HG03175 (cell line): ENCODE measurements around the gene CDKN1C.

Experiments
- ATAC-seq: cut with Tn5 transposase; IDR thresholded peaks from one replicate; pipeline ENCODE4 v1.9.1; 2021; ENCODE audit warnings: mild to moderate bottlenecking, moderate library complexity; ENCODE audit not compliant: unreplicated experiment

The CDKN1C gene

GRCh38 chr11:2870460-2870859, 15.1 kb downstream of the CDKN1C start:
- no peak for ATAC-seq

- no peak for ATAC-seq
Observed at GRCh38 chr11:2869561-2870427, 15.8 kb downstream of the CDKN1C start.

- ATAC-seq: no peak
Observed at GRCh38 chr11:2869134-2869526, 16.4 kb downstream of the CDKN1C start.

- ATAC-seq: no peak
Observed at GRCh38 chr11:2868506-2869133, 17.0 kb downstream of the CDKN1C start.

GRCh38 chr11:2867722-2868505, 17.7 kb downstream of the CDKN1C start:
- no peak for ATAC-seq

- no peak for ATAC-seq
Observed at GRCh38 chr11:2867142-2867541, 18.4 kb downstream of the CDKN1C start.

GRCh38 chr11:2865922-2866577, 19.5 kb downstream of the CDKN1C start:
- no peak for ATAC-seq

GRCh38 chr11:2864901-2865300, 20.7 kb downstream of the CDKN1C start:
- ATAC-seq: no peak

- no peak for ATAC-seq
Observed at GRCh38 chr11:2863276-2863618, 22.3 kb downstream of the CDKN1C start.

- no peak for ATAC-seq
Observed at GRCh38 chr11:2862395-2863275, 22.9 kb downstream of the CDKN1C start.

GRCh38 chr11:2860636-2861035, 24.9 kb downstream of the CDKN1C start:
- ATAC-seq: no peak

GRCh38 chr11:2859699-2860037, 25.9 kb downstream of the CDKN1C start:
- no peak for ATAC-seq

GRCh38 chr11:2858995-2859698, 26.4 kb downstream of the CDKN1C start:
- ATAC-seq: no peak

- ATAC-seq: no peak
Observed at GRCh38 chr11:2857918-2858317, 27.7 kb downstream of the CDKN1C start.

GRCh38 chr11:2857276-2857675, 28.3 kb downstream of the CDKN1C start:
- no peak for ATAC-seq

GRCh38 chr11:2855162-2855561, 30.4 kb downstream of the CDKN1C start:
- no peak for ATAC-seq

GRCh38 chr11:2853997-2854560, 31.5 kb downstream of the CDKN1C start:
- ATAC-seq: no peak

- ATAC-seq: no peak
Observed at GRCh38 chr11:2853401-2853800, 32.2 kb downstream of the CDKN1C start.

- no peak for ATAC-seq
Observed at GRCh38 chr11:2849994-2850770, 35.4 kb downstream of the CDKN1C start.
